NCI-H1694 (cell line): ENCODE measurements around the gene CARS2.
"Not testable (repeated sequence)": the region's sequence is repeated elsewhere in the genome, so short reads cannot be mapped to it uniquely, and the experiment has no call there.

ENCODE experiments used
- DNase-seq: peaks from one replicate; lab custom pipeline; 2025; lab: John Stamatoyannopoulos, UW

CARS2 gene

DNA sequence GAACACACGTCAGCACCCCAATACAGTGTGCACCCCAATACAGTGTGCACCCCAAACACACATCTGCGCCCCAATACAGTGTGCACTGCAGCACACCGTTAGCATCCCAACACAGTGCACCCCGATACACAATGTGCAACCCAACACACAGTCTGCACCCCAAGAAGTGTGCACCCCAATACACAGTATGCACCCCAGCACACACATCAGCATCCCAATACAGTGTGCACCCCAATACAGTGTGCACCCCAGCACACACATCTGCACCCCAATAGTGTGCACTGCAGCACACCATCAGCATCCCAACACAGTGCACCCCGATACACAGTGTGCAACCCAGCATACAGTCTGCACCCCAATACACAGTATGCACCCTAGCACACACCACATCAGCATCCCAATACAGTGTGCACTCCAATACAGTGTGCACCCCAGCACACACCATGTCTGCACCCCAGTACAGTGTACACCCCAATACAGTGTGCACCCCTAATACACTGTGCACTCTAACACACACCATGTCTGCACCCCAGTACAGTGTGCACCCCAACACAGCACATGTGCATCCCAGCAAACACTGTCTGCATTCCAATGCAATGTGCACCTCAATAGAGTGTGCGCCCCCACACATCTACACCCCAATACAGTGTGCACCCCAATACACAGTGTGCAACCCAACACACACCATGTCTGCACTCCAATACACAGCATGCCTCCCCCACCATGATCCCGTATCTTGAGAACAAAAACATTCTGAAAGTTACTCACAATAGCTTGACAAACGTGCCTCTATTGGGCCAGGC, 855 bp upstream of the CARS2 start:
- DNase-seq, result no peak

DNA sequence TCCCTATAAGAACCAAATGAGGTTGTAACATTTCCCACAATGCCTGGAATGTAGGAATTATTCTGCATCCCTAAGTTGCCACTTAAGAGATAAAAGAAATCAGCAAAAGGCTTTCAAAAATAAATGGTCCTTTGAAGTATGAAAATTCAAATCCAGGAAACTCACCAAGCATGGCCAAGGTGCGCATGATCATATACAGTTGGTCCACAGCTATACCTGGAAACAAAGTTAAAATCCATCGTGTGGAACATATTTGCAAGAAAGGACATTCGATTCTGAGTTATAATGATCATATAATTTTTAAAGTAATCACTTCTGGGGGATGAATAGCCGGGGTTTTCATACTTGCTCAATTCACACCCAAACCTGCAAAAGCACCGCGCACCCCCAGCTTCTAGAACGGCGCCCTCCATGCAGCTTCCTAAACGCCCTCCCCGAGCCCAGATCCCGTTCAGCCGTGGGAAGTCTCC, 525 bp downstream of the CARS2 start:
- DNase-seq, result no peak

DNA sequence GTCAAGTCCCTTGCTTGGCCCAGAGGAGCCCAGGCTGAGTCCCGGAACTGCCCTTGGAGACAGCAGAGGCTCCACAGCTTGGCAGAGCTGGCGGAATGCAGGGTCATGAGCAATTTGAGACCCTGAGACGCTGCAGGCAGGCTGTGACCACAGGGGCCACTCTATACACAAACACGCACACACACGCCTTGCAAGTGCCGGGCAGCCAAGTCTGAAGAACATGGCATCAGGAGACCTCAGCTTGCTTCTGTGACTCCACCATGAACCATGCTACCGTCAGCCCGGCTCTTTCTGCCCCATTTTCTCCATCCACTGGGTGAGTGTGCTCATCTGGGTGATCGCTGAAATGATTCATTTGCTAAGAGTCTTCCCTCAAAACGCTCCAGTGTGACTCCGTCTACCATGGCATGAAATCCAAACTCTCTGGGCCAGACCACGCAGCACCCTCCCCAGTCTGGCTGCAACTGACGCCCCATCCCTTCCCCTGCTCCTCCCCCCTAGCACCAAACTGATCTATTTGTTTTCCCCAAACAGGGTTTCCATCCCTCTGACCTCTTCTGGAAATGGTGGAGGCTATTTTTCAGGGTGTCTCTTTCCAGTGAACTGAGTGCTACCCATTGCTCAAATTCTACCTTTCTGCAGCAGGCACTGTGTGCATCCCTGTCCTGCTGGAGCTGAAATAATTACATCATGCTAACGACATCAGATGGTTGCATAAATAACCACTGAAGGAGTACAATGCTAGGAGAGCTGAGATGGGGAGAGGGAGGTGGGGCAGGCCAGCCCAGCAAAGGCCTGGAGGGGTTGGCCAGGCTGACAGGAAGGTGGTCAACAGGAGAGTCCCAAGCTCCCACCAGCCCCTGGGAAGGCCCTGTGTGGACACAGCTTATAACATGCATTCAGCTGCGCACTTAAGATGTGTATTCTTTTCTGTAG, 3.1 kb downstream of the CARS2 start:
- no peak for DNase-seq

DNA sequence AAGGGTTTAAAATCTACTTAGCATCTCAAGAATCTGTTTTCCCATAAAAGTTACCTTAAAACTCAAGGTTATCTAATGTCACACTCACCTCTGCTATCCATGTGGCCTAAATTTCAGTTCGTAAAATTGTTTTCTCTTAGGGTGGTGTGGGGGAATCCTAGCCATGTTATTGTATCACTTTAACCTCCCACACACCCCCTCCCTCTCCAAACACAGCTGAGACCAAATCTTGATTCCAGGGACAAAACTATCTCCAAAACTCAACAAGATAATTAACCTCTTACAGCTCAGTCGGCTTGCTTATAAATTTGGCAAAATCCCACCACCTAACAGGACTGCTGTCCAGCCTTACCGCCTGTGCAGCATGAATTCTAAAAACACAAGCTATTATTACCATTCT, 3.8 kb downstream of the CARS2 start:
- DNase-seq, result no peak

DNA sequence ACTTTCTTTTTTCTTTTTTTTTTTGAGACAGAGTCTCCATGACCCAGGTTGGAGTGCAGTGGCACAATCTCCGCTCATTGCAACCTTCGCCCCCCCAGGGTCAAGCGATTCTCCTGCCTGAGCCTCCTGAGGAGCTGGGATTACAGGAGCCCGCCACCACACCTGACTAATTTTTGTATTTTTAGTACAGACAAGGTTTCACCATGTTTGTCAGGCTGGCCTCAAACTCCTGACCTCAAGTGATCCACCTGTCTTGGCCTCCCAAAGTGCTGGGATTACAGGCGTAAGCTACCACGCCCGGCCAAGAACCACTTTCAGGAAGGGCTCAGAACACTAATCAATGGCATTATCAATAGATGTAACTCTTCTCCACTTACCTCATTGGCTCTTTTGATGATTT, 4.9 kb downstream of the CARS2 start:
- not testable (repeated sequence) for DNase-seq

DNA sequence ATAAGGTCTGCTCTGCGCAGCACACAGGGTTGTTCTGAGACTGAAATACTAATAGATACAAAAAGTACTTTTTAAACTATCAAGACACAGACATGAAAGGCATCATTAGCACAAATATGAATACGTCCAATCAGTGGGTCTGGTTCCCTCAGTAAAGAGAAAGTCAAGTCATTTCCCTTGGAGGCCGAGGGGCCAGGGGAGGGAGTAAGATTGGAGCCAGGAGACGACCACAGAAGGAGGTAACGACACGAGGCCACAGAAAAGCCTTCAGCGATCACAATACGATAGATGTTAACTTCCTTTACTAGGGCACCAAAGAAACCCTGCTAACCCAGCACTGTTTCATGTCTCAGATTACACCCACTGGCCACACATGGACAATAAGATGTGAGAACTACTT, 5.3 kb downstream of the CARS2 start:
- DNase-seq, result no peak

DNA sequence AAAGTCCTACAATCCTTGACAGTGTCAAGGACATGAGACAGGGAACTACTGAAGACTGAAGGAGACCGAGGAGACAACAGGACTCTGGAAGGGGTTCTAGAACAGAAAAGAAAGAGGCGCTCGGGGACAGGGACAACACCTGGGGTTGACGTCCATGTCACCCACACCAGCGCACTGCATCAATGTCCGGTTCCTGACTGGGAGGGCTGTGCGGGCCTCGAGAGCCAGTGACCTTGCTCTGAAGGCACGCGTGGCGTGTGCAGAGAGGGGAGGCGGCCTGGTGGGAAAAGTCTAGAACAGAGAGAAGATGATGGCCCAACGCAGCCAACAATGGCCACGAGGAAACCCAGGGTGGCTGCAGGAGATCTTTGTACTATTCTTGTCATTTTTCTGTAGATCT, 5.7 kb downstream of the CARS2 start:
- no peak for DNase-seq

DNA sequence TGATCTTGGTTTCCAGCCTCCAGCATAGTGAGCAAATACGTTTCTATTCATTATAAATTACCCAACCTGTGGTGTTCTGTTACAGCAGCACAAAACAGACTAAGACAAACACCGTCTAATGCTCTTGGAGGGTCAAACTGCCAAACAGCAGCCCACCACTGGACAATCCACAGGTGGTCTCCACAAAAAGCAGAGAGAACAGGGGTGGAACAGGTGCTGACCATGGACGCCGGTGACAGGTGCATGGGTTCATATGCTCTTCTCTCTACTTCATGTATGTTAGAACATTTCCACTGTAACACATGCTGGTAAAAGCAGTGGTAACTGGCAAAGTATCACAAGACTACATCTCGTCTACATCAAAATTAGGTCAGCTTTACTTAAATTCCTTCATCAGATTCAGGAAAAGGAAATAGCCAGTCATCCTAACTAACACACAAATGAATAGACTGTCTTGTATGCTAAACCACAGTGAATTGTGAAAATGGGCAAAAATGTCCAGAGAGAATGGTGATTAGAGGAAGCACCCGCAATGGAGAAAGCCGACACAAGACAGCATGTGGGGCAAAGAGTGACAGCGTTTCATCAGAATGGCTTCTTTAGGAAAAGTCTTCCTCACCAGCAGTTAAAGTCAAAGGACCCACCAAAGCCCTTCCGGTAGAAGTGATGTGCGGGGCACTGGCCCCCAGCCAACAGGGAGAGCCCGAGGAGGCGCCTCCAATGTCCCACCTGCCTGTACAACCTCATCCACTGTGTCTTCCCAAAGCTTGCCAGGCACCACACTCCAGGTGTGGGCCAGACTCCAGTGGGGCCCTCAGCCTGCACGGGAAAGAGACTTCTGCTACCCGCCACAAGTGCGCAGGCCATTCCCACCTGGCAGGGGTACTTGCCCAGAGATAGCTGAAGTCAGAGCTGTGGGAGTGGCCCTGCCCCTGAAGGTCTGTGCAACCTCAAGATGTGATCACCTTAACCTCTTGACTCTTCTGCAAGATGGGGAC, 6.5 kb downstream of the CARS2 start:
- no peak for DNase-seq

DNA sequence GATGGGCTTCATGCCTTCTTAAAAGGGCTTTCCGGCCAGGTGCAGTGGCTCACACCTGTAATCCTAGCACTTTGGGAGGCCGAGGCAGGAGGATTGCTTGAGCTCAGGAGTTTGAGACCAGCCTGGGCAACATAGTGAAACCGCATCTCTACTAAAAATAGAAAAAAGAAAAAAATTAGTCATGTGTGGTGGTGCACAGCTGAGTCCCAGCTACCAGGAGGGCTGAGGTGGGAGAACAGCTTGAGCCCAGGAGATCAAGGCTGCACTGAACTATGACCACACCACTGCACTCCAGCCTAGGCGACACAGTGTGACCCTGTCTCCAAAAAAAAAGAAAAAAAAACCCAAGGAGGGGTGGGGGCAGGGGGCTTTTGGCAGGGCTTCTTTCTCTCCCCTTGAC, 7.2 kb downstream of the CARS2 start:
- no peak for DNase-seq

DNA sequence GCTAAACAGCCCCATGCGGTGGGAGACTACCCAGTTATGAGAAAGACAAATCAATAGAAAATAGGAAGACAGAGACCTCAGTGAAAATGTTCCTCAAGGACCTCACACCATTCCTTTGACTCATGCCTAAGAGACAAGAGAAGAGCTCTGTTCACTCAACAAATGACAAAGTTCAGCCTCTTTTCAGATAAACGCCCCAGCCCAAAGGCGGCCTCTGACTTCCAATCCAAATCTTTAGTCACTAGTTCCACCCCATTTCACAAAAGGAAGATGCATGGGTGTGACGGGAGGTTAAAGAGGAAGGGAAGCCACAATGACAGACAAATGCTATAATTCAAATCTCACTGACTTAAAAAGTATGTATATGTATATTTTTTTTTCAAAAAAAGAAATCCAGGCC, 8.1 kb downstream of the CARS2 start:
- DNase-seq, result no peak

DNA sequence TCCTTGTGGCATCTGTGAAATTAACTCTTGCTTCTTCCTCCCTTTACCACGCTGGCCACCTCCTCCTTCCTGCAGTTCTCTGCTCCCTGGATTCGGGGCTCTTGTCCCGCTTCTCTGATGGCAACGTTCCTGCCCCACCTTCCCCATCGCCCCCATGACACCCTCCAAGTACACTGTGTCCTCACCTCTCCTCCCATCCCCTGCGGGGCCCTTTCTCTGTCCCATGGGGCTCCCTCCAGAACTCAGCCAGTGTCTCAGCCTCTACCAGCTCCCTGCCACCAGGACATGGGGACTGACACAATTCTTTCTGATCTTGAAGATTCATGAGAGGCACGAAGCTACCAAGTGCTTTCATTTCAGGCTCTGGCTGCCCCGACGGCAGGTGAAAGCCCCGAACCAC, 9.1 kb downstream of the CARS2 start:
- DNase-seq, result no peak

DNA sequence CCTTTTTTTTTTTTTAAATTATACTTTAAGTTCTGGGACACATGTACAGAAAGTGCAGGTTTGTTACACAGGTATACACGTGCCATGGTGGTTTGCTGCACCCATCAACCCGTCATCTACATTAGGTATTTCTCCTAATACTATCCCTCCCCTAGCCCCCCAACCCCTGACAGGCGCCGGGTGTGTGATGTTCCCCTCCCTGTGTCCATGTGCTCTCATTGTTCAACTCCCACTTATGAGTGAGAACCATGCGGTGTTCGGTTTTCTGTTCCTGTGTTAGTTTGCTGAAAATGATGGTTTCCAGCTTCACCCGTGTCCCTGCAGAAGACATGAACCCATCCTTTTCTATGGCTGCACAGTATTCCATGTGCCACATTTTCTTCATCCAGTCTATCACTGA, 10.1 kb downstream of the CARS2 start:
- not testable (repeated sequence) for DNase-seq

DNA sequence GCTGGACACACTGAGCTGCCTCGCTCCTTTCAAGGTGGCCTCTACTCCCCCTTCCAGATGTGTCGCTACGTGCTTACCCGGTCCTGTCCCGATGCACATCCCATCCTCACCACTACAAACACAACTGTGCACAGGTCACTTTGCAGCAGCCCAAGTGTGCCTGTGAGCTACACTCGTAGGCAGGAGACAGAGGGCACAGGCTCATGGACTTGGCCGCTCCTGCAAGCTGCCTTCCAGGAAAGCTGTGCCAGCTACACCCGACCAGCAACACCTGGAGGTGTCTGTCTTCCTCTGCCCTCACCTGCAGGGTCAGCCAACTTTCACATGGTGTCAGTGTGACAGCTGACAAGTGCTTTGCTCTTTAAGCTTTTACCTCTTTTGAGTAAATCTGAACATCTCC, 15.4 kb downstream of the CARS2 start:
- no peak for DNase-seq

DNA sequence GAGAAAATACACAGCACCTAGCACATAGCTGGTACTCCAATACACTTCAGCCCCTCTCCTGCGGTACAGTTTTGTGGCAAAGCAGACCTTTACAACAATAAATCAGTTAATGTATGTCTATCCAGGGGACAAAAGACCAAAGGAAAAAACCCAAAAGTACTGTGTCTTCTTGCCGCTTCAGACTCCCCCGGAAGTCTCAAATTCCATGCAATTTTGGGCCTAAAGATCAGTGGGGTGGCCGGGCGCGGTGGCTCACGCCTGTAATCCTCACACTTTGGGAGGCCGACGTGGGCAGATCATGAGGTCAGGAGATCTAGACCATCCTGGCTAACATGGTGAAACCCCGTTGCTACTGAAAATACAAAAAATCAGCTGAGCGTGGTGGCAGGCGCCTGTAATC, 16.2 kb downstream of the CARS2 start:
- no peak for DNase-seq

DNA sequence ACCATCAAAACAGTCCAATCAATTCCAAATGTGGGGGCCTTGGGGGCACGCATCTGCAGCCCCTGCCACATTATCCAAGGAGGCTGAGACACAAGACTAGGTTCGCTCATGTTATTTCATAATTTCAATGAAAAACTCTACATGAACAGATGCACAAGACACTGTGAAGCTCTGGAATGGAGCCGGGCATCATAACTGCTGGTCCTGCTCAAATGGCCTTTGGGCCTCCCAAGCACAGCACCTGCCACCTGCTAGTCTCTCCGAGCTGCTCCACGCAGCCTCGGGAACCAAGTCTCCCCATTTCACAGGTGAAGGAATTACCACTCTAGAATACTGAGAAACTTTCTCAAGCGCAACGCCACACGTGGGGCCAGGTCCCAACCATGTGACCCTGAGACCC, 16.9 kb downstream of the CARS2 start:
- no peak for DNase-seq

DNA sequence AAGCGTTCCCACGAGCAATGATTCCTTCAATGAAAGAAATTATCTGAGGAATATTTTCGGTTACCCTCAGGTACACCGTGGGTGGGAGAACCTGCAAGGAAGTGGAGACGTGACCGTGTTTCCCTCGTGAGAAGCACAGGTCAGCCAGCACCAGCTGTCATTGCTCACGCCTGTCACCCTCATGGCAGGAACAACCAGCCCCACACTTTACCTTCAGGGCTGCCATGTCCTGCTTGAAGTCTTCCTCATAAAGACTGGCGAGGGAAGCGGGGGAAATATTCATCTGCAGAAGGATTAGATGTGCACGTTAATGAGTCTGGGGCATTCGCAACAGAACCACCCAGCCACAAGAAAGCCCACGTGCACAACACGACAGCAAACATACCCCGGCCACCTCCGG, 18.2 kb downstream of the CARS2 start:
- no peak for DNase-seq

DNA sequence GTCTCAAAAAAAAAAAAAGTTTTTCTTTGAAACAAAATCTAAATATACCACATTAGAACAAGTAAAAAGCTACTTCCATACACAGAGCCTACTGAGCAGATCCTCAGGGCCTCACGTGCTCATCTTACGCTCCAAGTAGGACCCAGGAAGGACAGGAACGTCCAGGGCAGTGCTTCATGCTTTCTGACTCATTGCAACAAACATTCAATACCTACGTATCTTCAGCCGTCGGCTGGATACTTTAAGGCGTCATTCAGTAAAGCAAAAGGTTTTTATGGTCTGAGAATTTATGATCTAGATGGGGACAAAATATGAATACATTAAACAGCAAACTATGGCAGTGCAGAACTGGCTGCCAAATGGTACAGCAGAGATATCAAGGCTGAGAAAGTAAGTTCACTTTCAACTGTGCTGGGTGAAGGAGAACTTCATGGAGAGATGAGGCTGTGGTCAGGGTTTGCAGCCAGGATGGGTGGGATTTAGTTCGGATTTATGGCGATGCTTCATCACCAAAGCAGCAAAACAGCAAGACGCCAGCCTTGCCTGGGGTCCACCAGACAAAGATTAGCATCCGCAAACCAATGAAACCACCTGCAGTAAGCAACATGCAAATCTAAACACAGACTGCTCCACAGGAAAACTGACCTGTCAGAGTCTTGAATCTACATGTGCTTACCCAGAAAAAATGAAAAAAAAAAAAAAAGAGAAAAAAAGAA, 20.5 kb downstream of the CARS2 start:
- no peak for DNase-seq

DNA sequence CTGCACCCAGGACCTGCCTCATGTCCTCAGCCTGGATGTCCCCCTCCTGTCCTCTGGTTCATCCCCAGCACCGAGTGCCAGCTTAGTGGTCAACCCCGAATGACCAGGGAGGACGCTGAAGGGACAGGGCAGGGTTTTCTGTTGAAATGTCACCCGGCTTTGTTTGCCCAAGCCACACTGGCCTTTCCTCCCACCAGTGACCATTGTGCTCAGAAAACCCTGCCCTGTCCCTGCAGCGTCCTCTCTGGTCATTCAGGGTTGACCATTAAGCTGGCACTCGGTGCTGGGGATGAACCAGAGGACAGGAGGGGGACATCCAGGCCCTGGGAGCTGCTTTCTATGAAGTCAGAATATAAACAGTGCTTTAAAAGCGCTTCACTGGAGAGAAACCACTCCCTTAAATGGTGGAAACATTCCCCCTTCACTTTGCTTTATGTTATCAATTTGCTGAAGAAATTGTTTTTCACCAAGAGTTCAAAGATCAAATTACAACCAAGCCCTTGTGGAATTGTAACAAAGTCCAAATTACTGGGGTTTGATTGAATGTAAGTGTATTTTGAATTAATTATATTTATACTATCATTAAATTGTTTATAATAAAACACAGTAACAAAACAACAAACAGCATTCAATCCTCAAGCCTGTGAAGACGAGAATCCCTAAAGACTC, 21.4 kb downstream of the CARS2 start:
- no peak for DNase-seq

DNA sequence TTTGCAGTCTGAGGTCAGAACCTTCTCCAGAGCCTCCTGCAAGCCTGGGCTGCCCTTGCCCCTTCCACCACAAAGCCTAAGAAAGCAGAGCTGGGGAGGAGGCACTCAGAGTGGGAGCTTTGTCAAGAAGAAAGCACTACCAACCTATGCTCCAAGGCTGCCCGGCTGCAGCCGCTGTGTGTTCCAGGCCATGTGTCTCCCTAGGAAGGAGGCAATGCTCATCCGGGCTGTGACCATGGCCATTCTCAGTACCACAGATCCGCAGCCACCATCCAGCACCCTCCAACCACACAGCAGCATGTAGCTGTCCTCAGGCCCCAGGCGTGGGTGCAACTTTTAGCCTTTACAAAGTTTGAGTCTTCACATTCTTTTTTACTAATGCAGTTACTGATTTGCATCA, 22.0 kb downstream of the CARS2 start:
- DNase-seq, result no peak

DNA sequence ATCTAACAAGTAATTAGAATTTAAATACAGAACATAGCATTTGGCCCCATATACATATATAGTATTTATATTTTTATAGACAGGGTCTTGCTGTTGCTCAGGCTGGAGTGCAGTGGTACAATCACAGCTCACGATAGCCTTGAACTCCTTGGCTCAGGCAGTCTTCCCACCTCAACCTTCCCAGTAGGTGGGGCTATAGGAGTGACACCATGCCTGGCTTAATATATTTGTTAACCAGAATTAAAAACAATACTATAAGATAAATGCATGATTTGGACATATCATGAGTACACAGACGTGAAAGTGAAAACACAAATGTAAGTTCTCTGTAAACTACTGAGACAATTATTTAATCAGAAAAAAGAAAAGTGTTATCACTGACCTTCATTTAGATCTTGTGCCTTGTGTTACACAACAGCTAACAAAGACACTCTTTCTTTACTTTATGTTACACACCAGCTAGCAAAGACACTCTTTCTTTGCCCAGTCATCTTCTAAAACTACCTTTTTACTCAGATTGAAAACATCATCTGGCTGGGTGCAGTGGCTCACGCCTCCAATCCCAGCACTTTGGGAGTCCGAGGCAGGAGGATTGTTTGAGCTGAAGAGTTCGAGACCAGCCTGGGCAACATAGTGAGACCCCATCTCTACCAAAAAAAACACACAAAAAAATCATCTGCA, 22.6 kb downstream of the CARS2 start:
- DNase-seq, result peak; percentile 33
